Activated CD8-positive, alpha-beta memory T cell treated with anti-CD3 and anti-CD28 coated beads for 48 hours (primary cell): ENCODE measurements around the gene NANOS1.

Experiments
- DNase-seq, 3 experiments: peaks; one replicate each; pipeline ENCODE4 v3.0.0-alpha.2; 2020; ENCODE audit warnings: low read depth in 2 of 3, low spot score in 2 of 3

Gene NANOS1

GRCh38 chr10:119059557-119059956 is 30.0 kb downstream of the NANOS1 start:
- DNase-seq: no peak

GRCh38 chr10:119060107-119060506 is 30.6 kb downstream of the NANOS1 start:
- DNase-seq: no peak

GRCh38 chr10:119061352-119061751 is 31.8 kb downstream of the NANOS1 start:
- DNase-seq: no peak

- DNase-seq: no peak
These were observed 32.4 kb downstream of the NANOS1 start for GRCh38 chr10:119061926-119062325.

- no peak for DNase-seq
These were observed 41.1 kb downstream of the NANOS1 start for GRCh38 chr10:119070395-119071165.

- DNase-seq: no peak
These were observed 44.1 kb downstream of the NANOS1 start for GRCh38 chr10:119073584-119073983.

GRCh38 chr10:119078422-119079179 is 49.1 kb downstream of the NANOS1 start:
- DNase-seq: no peak

GRCh38 chr10:119079599-119080520 is 50.3 kb downstream of the NANOS1 start:
- peak; percentile 33 to 45 (median 41) for DNase-seq

- peak; percentile 80 to 85 (median 83) for DNase-seq
These were observed 51.2 kb downstream of the NANOS1 start, which contains the start of gene EIF3A for GRCh38 chr10:119080521-119081259. Gene EIF3A (minus strand): TSS chr10:119080817. CDS start chr10:119080676, 141 bp downstream.
